BLaER1 treated with 17β-estradiol and CSF1 and Interleukin-3, amounts not matched to agents 10 nM and 100 nM (cell line): ENCODE measurements around the gene GYS1.
A peak's percentile ranks its signal among the peaks of the same experiment; 100 is the strongest.

Source experiments
- H3K27ac ChIP-seq, 11 experiments: shearing (Covaris generic); formaldehyde crosslinking; 2 replicates each; pipeline ENCODE4 v1.8.1; 2022
- H3K27me3 ChIP-seq, 11 experiments: shearing (Covaris generic); formaldehyde crosslinking; 2 replicates each; pipeline ENCODE4 v1.8.1; 2022
- H3K36me3 ChIP-seq, 11 experiments: shearing (Covaris generic); formaldehyde crosslinking; 2 replicates each; pipeline ENCODE4 v1.8.1; 2022
- H3K4me1 ChIP-seq, 10 experiments: shearing (Covaris generic); formaldehyde crosslinking; 2 replicates each; pipeline ENCODE4 v1.8.1; 2022
- H3K4me2 ChIP-seq, 11 experiments: shearing (Covaris generic); formaldehyde crosslinking; 2 replicates each; pipeline ENCODE4 v1.8.1; 2022
- H3K4me3 ChIP-seq, 10 experiments: shearing (Covaris generic); formaldehyde crosslinking; 2 replicates each; pipeline ENCODE4 v1.8.1; 2022
- H3K9ac ChIP-seq, 11 experiments: shearing (Covaris generic); formaldehyde crosslinking; 2 replicates each; pipeline ENCODE4 v1.8.1; 2022
- H3K9me3 ChIP-seq, 11 experiments: shearing (Covaris generic); formaldehyde crosslinking; replicated peaks in 1 of 11; 2 replicates each; pipeline ENCODE4 v1.8.1; 2022
- H4K20me1 ChIP-seq, 11 experiments: shearing (Covaris generic); formaldehyde crosslinking; 2 replicates each; pipeline ENCODE4 v1.8.1; 2022
- Cebpa-rat ChIP-seq, 11 experiments: shearing (Covaris generic); IDR thresholded peaks; 2 replicates each; pipeline ENCODE4 v1.8.1; 2022

Gene GYS1

GRCh38 chr19:48955308-48955958 lies 37.7 kb downstream of the GYS1 start:
- Histone ChIP-seq H3K9ac (peak overlapping the region; percentile 94 to 100 (median 98)), H3K27ac (peak overlapping the region; percentile 96 to 100 (median 98)), H3K4me1 (peaks cover 48 to 90% (median 71%) of the 10 kb centered on the region in 10 experiments), H3K27me3 (no peaks in the 10 kb centered on the region), H3K9me3 (no peaks in the 10 kb centered on the region), H3K4me2 (peak overlapping the region; percentile 85 to 100 (median 98)), H3K4me3 (peak overlapping the region; percentile 80 to 99 (median 92)), H4K20me1 (peaks cover 0 to 10% (median 0%) of the 10 kb centered on the region in 11 experiments; a peak in 6 of 22 replicates), H3K36me3 (peaks cover 26 to 48% (median 37%) of the 10 kb centered on the region in 11 experiments; a peak in 21 of 22 replicates)
- no peak for TF ChIP-seq Cebpa-rat (IDR thresholded peaks at IDR 0.05)

DNA sequence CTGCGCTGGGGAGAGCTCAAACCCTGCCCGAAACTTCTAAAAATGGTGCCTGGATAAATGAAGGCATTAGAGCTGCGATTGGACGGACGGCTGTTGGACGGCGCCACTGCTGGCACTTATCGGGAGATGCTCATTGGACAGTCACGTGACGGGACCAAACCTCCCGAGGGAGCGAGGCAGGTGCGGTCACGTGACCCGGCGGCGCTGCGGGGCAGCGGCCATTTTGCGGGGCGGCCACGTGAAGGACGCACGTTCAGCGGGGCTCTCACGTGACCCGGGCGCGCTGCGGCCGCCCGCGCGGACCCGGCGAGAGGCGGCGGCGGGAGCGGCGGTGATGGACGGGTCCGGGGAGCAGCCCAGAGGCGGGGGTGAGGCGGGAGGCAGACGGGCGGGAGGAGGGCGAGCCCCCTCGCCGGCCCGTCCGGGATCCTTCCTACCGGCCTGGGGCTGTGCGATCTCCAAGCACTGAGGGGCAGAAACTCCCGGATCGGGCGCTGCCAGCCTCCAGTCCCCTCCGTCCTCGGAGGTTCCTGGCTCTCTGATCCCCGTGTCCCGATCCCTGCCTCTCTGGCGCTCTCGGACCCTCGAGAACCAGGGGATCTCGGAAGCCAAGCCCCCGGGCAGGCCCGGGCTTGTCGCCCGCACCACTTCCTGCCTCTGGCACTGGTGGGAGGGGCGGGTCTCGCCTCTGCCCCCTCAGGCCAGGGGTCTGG lies 38.4 kb downstream of the GYS1 start, which contains the start of gene BAX:
Gene BAX (plus strand): TSS at position 281 of the 713 bp plus-strand sequence. CDS start 54 bp downstream, at position 335.
- no peak for TF ChIP-seq Cebpa-rat (IDR thresholded peaks at IDR 0.05)

DNA sequence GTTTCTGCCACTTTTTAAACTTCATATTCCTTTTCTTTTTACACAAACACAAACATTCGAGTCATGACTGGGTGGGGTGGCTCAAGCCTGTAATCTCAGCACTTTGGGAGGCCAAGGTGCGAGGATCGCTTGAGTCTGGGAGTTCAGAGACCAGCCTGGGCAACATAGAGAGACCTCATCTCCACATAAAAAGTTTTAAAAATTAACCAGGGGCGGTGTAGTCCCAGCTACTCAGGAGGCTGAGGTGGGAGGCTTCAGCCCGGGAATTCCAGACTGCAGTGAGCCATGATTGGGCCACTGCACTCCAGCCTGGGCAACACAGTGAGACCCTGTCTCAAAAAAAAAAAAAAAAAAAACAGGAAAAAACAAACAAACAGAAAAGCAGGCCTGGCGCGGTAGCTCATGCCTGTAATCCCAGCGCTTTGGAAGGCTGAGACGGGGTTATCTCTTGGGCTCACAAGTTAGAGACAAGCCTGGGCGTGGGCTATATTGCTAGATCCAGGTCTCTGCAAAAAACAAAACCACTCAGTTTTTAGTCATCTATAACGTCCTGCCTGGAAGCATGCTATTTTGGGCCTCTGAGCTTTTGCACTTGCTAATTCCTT lies 39.0 kb downstream of the GYS1 start:
- Histone ChIP-seq H3K9ac (peak overlapping the region; percentile 94 to 100 (median 98); a peak in 21 of 22 replicates), H3K27me3 (no peaks in the 10 kb centered on the region), H3K36me3 (peaks cover 27 to 36% (median 33%) of the 10 kb centered on the region in 11 experiments; a peak in 21 of 22 replicates), H3K4me2 (peak overlapping the region; percentile 75 to 100 (median 95)), H4K20me1 (peaks cover 0 to 10% (median 0%) of the 10 kb centered on the region in 11 experiments; a peak in 6 of 22 replicates), H3K4me1 (peaks cover 51 to 88% (median 72%) of the 10 kb centered on the region in 10 experiments), H3K9me3 (peaks cover 4 to 8% (median 6%) of the 10 kb centered on the region in 11 experiments; a peak in 21 of 22 replicates), H3K27ac (peak overlapping the region; percentile 96 to 100 (median 98); a peak in 20 of 22 replicates), H3K4me3 (peak overlapping the region; percentile 80 to 99 (median 92))
- TF ChIP-seq Cebpa-rat (IDR thresholded peaks at IDR 0.05), result no peak

More for the DNA sequence above, 38.4 kb downstream of the GYS1 start, which contains the start of gene BAX:
- Histone ChIP-seq H3K4me1 (peaks cover 52 to 90% (median 73%) of the 10 kb centered on the region in 10 experiments), H3K9ac (peak within 1 kb of the TSS; percentile 94 to 100 (median 98)), H3K4me2 (peak within 1 kb of the TSS; percentile 85 to 100 (median 98)), H3K4me3 (peak within 1 kb of the TSS; percentile 80 to 99 (median 92)), H4K20me1 (peaks cover 0 to 10% (median 0%) of the 10 kb centered on the region in 11 experiments; a peak in 6 of 22 replicates), H3K9me3 (peaks cover 0 to 1% (median 0%) of the 10 kb centered on the region in 11 experiments; a peak in 8 of 22 replicates), H3K27me3 (no peaks in the 10 kb centered on the region), H3K36me3 (peaks cover 26 to 41% (median 33%) of the 10 kb centered on the region in 11 experiments; a peak in 21 of 22 replicates), H3K27ac (peak within 1 kb of the TSS; percentile 96 to 100 (median 98))

DNA sequence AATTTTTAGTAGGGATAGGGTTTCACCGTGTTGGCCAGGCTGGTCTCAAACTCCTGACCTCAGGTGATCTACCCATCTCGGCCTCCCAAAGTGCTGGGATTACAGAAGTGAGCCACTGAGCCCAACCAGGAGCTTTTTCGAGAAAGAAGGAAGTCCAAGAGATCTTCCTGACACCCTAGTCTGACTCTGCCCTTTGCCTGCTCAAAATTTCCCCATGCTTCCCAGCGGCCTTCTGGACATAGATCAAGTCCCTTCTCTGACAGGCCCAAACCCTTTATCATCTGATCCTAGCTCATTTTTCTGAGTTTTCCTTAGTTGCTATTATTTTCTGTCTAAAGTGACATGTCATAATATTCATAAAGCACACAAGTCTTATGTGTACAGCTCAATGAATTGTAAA lies 40.0 kb downstream of the GYS1 start:
- H3K27me3 ChIP-seq, result no peaks in the 10 kb centered on the region
- H3K4me3 ChIP-seq, result no peak overlapping the region
- peaks cover 20 to 30% (median 26%) of the 10 kb centered on the region in 11 experiments; a peak in 21 of 22 replicates for H3K36me3 ChIP-seq
- no peak for TF ChIP-seq Cebpa-rat (IDR thresholded peaks at IDR 0.05)
- H3K9ac ChIP-seq, result no peak overlapping the region; a peak in 2 of 22 replicates
- H4K20me1 ChIP-seq, result peaks cover 0 to 10% (median 0%) of the 10 kb centered on the region in 11 experiments; a peak in 6 of 22 replicates
- peaks cover 14 to 17% (median 16%) of the 10 kb centered on the region in 11 experiments for H3K9me3 ChIP-seq
- H3K27ac ChIP-seq, result peak overlapping the region in 2 of 11 experiments; percentile 4 to 35; a peak in 2 of 22 replicates
- peaks cover 51 to 78% (median 69%) of the 10 kb centered on the region in 10 experiments for H3K4me1 ChIP-seq
- peak overlapping the region in 5 of 11 experiments; percentile 15 to 100 (median 25); a peak in 7 of 22 replicates for H3K4me2 ChIP-seq

DNA sequence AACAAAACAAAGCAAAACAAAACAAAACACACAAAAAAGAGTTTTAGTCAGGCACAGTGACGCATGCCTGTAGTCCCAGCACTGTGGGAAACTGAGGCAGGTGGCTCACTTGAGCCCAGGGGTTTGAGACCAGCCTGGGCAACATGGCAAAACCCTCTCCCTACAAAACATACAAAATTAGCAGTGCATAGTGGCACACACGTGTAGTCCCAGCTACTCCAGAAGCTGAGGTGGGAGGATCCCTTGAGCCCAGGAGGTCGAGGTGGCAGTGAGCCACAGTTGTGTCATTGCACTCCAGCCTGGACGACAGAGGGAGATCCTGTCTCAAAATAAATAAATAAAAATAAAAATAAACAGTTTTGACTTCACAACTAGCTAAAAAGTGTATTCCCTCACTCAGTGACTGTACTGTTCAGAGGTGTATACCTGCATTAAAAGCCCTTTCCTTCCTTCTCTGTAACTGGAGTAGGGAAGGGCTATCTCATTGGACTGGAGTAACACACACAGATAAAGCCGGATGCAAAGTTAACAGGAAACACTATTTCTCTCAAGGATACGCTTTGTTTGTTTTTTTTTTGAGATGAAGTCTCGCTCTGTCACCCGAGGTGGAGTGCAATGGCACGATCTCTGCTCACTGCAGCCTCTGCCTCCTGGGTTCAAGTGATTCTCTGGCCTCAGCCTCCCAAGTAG lies 42.1 kb downstream of the GYS1 start:
- Histone ChIP-seq H3K4me2 (peak overlapping the region; percentile 54 to 77 (median 68)), H3K9ac (peak overlapping the region; percentile 20 to 64 (median 38); a peak in 16 of 22 replicates), H3K4me1 (peaks cover 46 to 63% (median 56%) of the 10 kb centered on the region in 10 experiments), H3K4me3 (0 out of 20 replicates have a peak overlapping the region, but pooled peaks of 1 of the 10 experiments have one; percentile 7), H3K27me3 (no peaks in the 10 kb centered on the region), H3K9me3 (peaks cover 35 to 39% (median 37%) of the 10 kb centered on the region in 11 experiments), H3K36me3 (peaks cover 4 to 19% (median 12%) of the 10 kb centered on the region in 11 experiments; a peak in 19 of 22 replicates), H4K20me1 (peaks cover 0 to 7% (median 0%) of the 10 kb centered on the region in 11 experiments; a peak in 5 of 22 replicates), H3K27ac (peak overlapping the region; percentile 68 to 83 (median 77); a peak in 21 of 22 replicates)
- no peak for TF ChIP-seq Cebpa-rat (IDR thresholded peaks at IDR 0.05)

- peaks cover 41 to 59% (median 50%) of the 10 kb centered on the region in 10 experiments for H3K4me1 ChIP-seq
- H3K4me3 ChIP-seq, result no peak overlapping the region
- no peaks in the 10 kb centered on the region for H4K20me1 ChIP-seq
- peak overlapping the region; percentile 54 to 77 (median 68) for H3K4me2 ChIP-seq
- H3K36me3 ChIP-seq, result peaks cover 0 to 15% (median 8%) of the 10 kb centered on the region in 11 experiments; a peak in 8 of 22 replicates
- peaks cover 35 to 41% (median 39%) of the 10 kb centered on the region in 11 experiments for H3K9me3 ChIP-seq
- H3K27ac ChIP-seq, result peak overlapping the region; percentile 68 to 83 (median 77); a peak in 21 of 22 replicates
- H3K27me3 ChIP-seq, result no peaks in the 10 kb centered on the region
- peak overlapping the region; percentile 20 to 64 (median 38); a peak in 14 of 22 replicates for H3K9ac ChIP-seq
- TF ChIP-seq Cebpa-rat (IDR thresholded peaks at IDR 0.05), result no peak
Observed at GRCh38 chr19:48950159-48950558, 43.0 kb downstream of the GYS1 start.

DNA sequence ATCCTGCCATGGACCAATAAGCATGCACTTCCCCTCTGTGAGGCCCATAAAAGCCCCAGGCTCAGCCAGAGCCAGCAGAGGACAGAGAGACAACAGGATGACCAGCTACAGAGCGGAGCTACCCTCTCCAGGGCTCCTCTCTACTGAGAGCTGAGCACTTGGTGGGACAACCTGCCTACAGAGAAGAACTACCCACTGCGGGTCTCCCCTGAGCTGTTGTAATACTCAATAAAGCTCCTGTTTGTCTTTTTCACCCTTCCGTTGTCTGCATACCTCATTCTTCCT lies 45.9 kb downstream of the GYS1 start:
- Histone ChIP-seq H3K4me1 (peaks cover 25 to 59% (median 47%) of the 10 kb centered on the region in 10 experiments), H3K36me3 (peaks cover 0 to 15% (median 8%) of the 10 kb centered on the region in 11 experiments; a peak in 8 of 22 replicates), H3K27me3 (no peaks in the 10 kb centered on the region), H3K9me3 (peaks cover 35 to 41% (median 39%) of the 10 kb centered on the region in 11 experiments), H3K27ac (no peak overlapping the region; a peak in 1 of 22 replicates), H3K9ac (no peak overlapping the region), H3K4me3 (peak overlapping the region in 3 of 10 experiments; percentile 1 to 33 (median 25); a peak in 7 of 20 replicates), H3K4me2 (no peak overlapping the region), H4K20me1 (no peaks in the 10 kb centered on the region)
- no peak for TF ChIP-seq Cebpa-rat (IDR thresholded peaks at IDR 0.05)
